CD4-positive, alpha-beta T cell (primary cell): ENCODE results near the gene MYOZ1. TPM values are rescaled to one million over a fixed set of nuclear protein-coding genes. Genes with fewer than 3 reads are reported as not detected.

Source experiments
- ATAC-seq: fragments of 200-7000 bp; cut with Tn5 transposase; one replicate; pipeline ENCODE4 v1.10.0; 2022; ENCODE audit warnings: mild to moderate bottlenecking; ENCODE audit not compliant: poor library complexity
- CTCF ChIA-PET: fragments of 350-600 bp; sonication (Branson Sonifier 250); formaldehyde crosslinking; loops from one replicate; lab custom pipeline; 2021; ENCODE audit warnings: antibody characterized with exemption, inconsistent platforms; lab: Charles Lee
- POLR2A ChIA-PET: fragments of 350-600 bp; sonication (Branson Sonifier 250); formaldehyde crosslinking; loops from one replicate; lab custom pipeline; 2021; ENCODE audit warnings: antibody characterized with exemption, inconsistent platforms; lab: Charles Lee
- DNase-seq, 14 experiments: peaks; one replicate each; pipeline ENCODE4 v3.0.0-alpha.2; 2013 to 2020; ENCODE audit warnings: mixed read lengths in 2 of 14
- H3K27ac ChIP-seq, 2 donors: one replicate each; pipeline versions ENCODE4 v1.5.1 to v1.7.0; 2013; ENCODE audit warnings: low read length in 2 of 2, low read depth in 1 of 2, mild to moderate bottlenecking in 1 of 2
- H3K27me3 ChIP-seq, 2 experiments: 1 replicate in 1 of 2; 2 replicates in 1 of 2; pipeline versions ENCODE4 v1.6.1 to v1.7.0; 2013; ENCODE audit warnings: low read length in 2 of 2, control low read depth in 1 of 2, mild to moderate bottlenecking in 1 of 2, moderate library complexity in 1 of 2; ENCODE audit not compliant: insufficient read depth in 2 of 2, control insufficient read depth in 1 of 2
- H3K36me3 ChIP-seq: one replicate; pipeline ENCODE4 v1.6.1; 2013; ENCODE audit warnings: low read length, control low read depth; ENCODE audit not compliant: insufficient read depth
- H3K4me1 ChIP-seq: one replicate; pipeline ENCODE4 v1.6.1; 2013; ENCODE audit warnings: low read length, control low read depth; ENCODE audit not compliant: insufficient read depth
- H3K4me3 ChIP-seq: one replicate; pipeline ENCODE4 v1.5.1; 2013; ENCODE audit warnings: mild to moderate bottlenecking, low read length, moderate library complexity
- H3K9me3 ChIP-seq, 2 experiments: 1 replicate in 1 of 2; 2 replicates in 1 of 2; pipeline versions ENCODE4 v1.6.1 to v1.7.0; 2013; ENCODE audit warnings: low read length in 2 of 2, mild to moderate bottlenecking in 2 of 2, control low read depth in 1 of 2, moderate library complexity in 1 of 2; ENCODE audit not compliant: control insufficient read depth in 1 of 2, insufficient read depth in 1 of 2
- H3K27ac Mint-ChIP-seq: one replicate; pipeline ENCODE4 v1.8.0; 2020; ENCODE audit warnings: mixed read lengths
- H3K27me3 Mint-ChIP-seq: one replicate; pipeline ENCODE4 v1.8.0; 2021; ENCODE audit warnings: mixed read lengths
- H3K36me3 Mint-ChIP-seq: one replicate; pipeline ENCODE4 v1.8.0; 2021; ENCODE audit warnings: low read depth, mixed read lengths
- H3K4me1 Mint-ChIP-seq: one replicate; pipeline ENCODE4 v1.8.0; 2021; ENCODE audit warnings: low read depth, mixed read lengths
- H3K4me3 Mint-ChIP-seq: one replicate; pipeline ENCODE4 v1.8.0; 2020; ENCODE audit warnings: mild to moderate bottlenecking, mixed read lengths
- H3K9me3 Mint-ChIP-seq: one replicate; pipeline ENCODE4 v1.8.0; 2020; ENCODE audit warnings: mixed read lengths
- intact Hi-C, 2 experiments: fragments of 100-400 bp; cut with DNase I in 1 of 2; cut with micrococcal nuclease in 1 of 2; formaldehyde crosslinking; loops; one replicate each; pipeline versions ENCODE4 v1.15.1 to v1.9.0; 2023 to 2025; cut with DNase I, micrococcal nuclease
- total RNA-seq, 174 experiments: library from RNA in 2 of 174; stranded (reverse) in 2 of 174; gene quantifications; one replicate each; pipeline ENCODE4 v1.2.3 and lab custom pipeline; 2021 to 2026
- TF ChIP-seq, protein P1 (sequence below): fragments of 200-600 bp; IDR thresholded peaks from one replicate; pipeline ENCODE4 v1.8.0; 2022; ENCODE audit warnings: antibody characterized with exemption, mild to moderate bottlenecking

Gene MYOZ1
- total RNA-seq, 2 experiments from 2014 or later: not detected

DNA sequence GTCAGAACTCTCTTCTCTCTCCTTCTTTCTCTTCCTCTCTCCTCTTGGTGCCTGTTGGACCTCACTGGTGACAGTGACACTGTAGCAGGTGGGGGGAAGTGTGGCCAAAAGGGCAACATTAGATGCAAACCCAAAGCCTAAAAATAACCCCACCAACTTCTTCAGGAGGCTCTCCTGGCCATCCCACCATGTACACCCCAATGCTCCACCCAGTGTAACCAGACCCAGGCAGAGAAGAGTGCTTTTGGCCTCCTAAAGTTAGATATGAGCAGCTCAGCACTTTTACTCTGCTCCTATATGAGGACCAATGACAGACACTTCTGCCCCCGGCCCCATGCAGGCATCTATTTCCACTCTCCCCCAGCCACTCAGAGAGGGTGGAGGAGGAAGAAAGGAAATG, 5.5 kb downstream of the MYOZ1 start:
- intact Hi-C loops: no loop called here
- Mint-ChIP-seq H3K27me3 (no peaks in the 10 kb centered on the region), H3K9me3 (no peaks in the 10 kb centered on the region), H3K4me1 (no peaks in the 10 kb centered on the region), H3K36me3 (no peaks in the 10 kb centered on the region), H3K4me3 (no peak overlapping the region), H3K27ac (no peak overlapping the region)
- Histone ChIP-seq H3K36me3 (no peaks in the 10 kb centered on the region), H3K4me1 (no peaks in the 10 kb centered on the region), H3K27me3 (peaks cover 0 to 4% of the 10 kb centered on the region in 2 experiments), H3K27ac (no peak overlapping the region), H3K4me3 (no peak overlapping the region), H3K9me3 (no peaks in the 10 kb centered on the region)
- no peak for DNase-seq
- no peak for ATAC-seq
- CTCF ChIA-PET: no interaction called here
- TF ChIP-seq, protein P1, sequence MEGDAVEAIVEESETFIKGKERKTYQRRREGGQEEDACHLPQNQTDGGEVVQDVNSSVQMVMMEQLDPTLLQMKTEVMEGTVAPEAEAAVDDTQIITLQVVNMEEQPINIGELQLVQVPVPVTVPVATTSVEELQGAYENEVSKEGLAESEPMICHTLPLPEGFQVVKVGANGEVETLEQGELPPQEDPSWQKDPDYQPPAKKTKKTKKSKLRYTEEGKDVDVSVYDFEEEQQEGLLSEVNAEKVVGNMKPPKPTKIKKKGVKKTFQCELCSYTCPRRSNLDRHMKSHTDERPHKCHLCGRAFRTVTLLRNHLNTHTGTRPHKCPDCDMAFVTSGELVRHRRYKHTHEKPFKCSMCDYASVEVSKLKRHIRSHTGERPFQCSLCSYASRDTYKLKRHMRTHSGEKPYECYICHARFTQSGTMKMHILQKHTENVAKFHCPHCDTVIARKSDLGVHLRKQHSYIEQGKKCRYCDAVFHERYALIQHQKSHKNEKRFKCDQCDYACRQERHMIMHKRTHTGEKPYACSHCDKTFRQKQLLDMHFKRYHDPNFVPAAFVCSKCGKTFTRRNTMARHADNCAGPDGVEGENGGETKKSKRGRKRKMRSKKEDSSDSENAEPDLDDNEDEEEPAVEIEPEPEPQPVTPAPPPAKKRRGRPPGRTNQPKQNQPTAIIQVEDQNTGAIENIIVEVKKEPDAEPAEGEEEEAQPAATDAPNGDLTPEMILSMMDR: no peak
- POLR2A ChIA-PET: interaction anchor here (0.7 kb wide), 1 partner anchor 10 kb away, joined by 4 read pairs; no protein-coding TSS in a partner anchor

DNA sequence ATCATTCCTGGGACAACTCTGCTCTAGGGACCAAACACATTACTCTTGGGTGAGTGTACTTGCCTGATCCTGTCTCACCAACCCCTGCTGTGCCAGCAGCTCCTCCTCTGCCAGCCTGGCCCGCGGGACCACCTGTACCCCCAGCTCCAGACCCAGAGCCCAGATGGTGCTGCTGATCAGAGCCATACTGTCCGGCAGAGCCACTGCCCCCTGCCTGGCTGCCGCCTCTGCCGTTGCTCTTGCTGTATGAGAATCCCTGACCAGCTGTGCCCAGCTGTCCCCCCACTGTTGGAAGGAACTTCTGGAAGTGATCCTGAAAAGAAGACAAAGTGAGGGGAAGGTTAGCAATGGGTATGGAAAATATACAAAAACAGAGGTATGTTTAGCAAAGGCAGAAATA, 6.9 kb downstream of the MYOZ1 start:
- Histone ChIP-seq H3K36me3 (no peaks in the 10 kb centered on the region), H3K4me3 (no peak overlapping the region), H3K9me3 (no peaks in the 10 kb centered on the region), H3K27ac (no peak overlapping the region), H3K4me1 (no peaks in the 10 kb centered on the region), H3K27me3 (no peaks in the 10 kb centered on the region)
- Mint-ChIP-seq H3K4me3 (no peak overlapping the region), H3K4me1 (no peaks in the 10 kb centered on the region), H3K9me3 (no peaks in the 10 kb centered on the region), H3K36me3 (no peaks in the 10 kb centered on the region), H3K27ac (no peak overlapping the region), H3K27me3 (no peaks in the 10 kb centered on the region)
- ATAC-seq (no peak), DNase-seq (no peak)
- POLR2A ChIA-PET: no interaction called here
- CTCF ChIA-PET: interaction anchor here (0.5 to 0.6 kb wide), 2 partner anchors 90 to 103 kb away, joined by 3 read pairs; no protein-coding TSS in a partner anchor
- intact Hi-C loops: no loop called here
- TF ChIP-seq, protein P1: no peak

DNA sequence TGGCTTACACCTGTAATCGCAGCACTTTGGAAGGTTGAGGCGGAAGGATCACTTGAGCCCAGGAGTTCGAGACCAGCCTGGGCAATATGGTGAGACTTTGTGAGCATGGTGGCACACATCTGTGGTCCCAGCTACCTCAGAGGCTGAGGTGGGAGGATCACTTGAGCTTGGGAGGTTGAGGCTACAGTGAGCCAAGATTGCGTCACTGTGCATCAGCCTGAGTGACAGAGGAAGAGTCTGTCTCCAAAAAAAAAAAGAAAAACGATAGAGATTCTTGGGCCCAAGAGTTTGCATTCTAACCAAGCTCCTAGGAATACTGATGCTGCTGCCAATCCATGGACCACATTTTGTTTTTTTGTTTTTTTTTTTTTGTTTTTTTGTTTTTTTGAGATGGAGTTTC, 12.1 kb downstream of the MYOZ1 start:
- Histone ChIP-seq H3K27ac (no peak overlapping the region), H3K4me3 (no peak overlapping the region), H3K36me3 (no peaks in the 10 kb centered on the region), H3K4me1 (peaks cover 17% of the 10 kb centered on the region), H3K27me3 (no peaks in the 10 kb centered on the region), H3K9me3 (no peaks in the 10 kb centered on the region)
- intact Hi-C loops: loop anchor here (5.0 to 10.0 kb wide), 8 partner anchors 102 to 1002 kb away; partner anchors contain the start of genes ANXA7 (in 1 of the 2), CFAP70 (in 1 of the 2), ECD (in 1 of the 2) and FAM149B1 (in 1 of the 2)
- no peaks in the 10 kb centered on the region for H3K9me3 Mint-ChIP-seq
- no peaks in the 10 kb centered on the region for H3K27me3 Mint-ChIP-seq
- DNase-seq (no peak), ATAC-seq (no peak)
- TF ChIP-seq, protein P1: no peak
- peaks cover 14% of the 10 kb centered on the region for H3K36me3 Mint-ChIP-seq
- POLR2A ChIA-PET: no interaction called here
- H3K4me1 Mint-ChIP-seq: peaks cover 25% of the 10 kb centered on the region
- CTCF ChIA-PET: no interaction called here
- H3K4me3 Mint-ChIP-seq: no peak overlapping the region
- no peak overlapping the region for H3K27ac Mint-ChIP-seq
